Activated CD8-positive, alpha-beta T cell treated with anti-CD3 and anti-CD28 coated beads for 36 hours (primary cell): ENCODE results near the gene RASGRP2. TPM values are rescaled to one million over a fixed set of nuclear protein-coding genes. Genes with fewer than 3 reads are reported as not detected.

Experiments used
- ATAC-seq: fragments of 200-7000 bp; cut with Tn5 transposase; one replicate; pipeline ENCODE4 v1.10.0; 2021; ENCODE audit warnings: mild to moderate bottlenecking, moderate library complexity
- CTCF ChIA-PET: fragments of 350-600 bp; sonication (Branson Sonifier 250); formaldehyde crosslinking; loops from one replicate; lab custom pipeline; 2021; ENCODE audit warnings: antibody characterized with exemption; lab: Charles Lee
- POLR2A ChIA-PET: fragments of 350-600 bp; sonication (Branson Sonifier 250); formaldehyde crosslinking; loops from one replicate; lab custom pipeline; 2021; ENCODE audit warnings: antibody characterized with exemption; lab: Charles Lee
- DNase-seq: peaks from one replicate; pipeline ENCODE4 v3.0.0-alpha.2; 2020
- H3K27ac Mint-ChIP-seq: one replicate; pipeline ENCODE4 v1.8.0; 2021; ENCODE audit warnings: mild to moderate bottlenecking, mixed read lengths
- H3K27me3 Mint-ChIP-seq: one replicate; pipeline ENCODE4 v1.8.0; 2021; ENCODE audit warnings: mixed read lengths
- H3K36me3 Mint-ChIP-seq: one replicate; pipeline ENCODE4 v1.8.0; 2021; ENCODE audit warnings: low read depth, mixed read lengths
- H3K4me1 Mint-ChIP-seq: one replicate; pipeline ENCODE4 v1.8.0; 2021; ENCODE audit warnings: low read depth, mixed read lengths
- H3K4me3 Mint-ChIP-seq: one replicate; pipeline ENCODE4 v1.8.0; 2021; ENCODE audit warnings: mild to moderate bottlenecking, moderate library complexity, mixed read lengths
- H3K9me3 Mint-ChIP-seq: one replicate; pipeline ENCODE4 v1.8.0; 2021; ENCODE audit warnings: mixed read lengths
- intact Hi-C: fragments of 100-400 bp; cut with micrococcal nuclease; formaldehyde crosslinking; loops from one replicate; pipeline ENCODE4 v1.10.0; 2022
- total RNA-seq, 2 experiments: library from RNA; stranded (reverse); gene quantifications; one replicate each; pipeline ENCODE4 v1.2.3, GENCODE V29; 2021
- TF ChIP-seq, protein P1 (sequence below): fragments of 200-600 bp; IDR thresholded peaks from one replicate; pipeline ENCODE4 v1.8.0; 2022; ENCODE audit warnings: antibody characterized with exemption, mild to moderate bottlenecking

Gene RASGRP2
- total RNA-seq, 2 experiments from 2014 or later, result 7.8 to 8.2 TPM

DNA sequence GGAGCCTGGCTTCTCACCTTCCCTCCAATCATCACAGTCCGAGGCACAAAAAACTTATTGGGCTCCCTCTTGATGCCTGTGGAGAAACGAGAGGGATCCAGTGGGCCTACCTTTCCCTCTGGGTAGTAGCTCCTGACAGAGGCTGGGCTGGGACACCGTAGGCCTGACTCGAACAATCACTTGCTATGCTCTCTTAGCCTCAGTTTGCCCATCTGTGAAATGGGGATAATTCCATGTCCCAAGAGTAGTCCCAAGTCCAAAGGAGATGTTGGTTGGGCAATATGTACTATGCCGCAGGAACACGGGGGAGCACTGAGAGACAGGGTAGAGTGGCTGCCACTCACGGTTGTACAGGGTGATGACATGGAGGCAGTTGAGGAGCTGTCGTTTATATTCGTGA lies 7.6 kb upstream of the RASGRP2 start:
- POLR2A ChIA-PET, result interaction anchor here (16.1 kb wide), 1 partner anchor 16 kb away, joined by 331 read pairs; the partner anchor contains the start of genes PYGM and SF1
- TF ChIP-seq, protein P1, sequence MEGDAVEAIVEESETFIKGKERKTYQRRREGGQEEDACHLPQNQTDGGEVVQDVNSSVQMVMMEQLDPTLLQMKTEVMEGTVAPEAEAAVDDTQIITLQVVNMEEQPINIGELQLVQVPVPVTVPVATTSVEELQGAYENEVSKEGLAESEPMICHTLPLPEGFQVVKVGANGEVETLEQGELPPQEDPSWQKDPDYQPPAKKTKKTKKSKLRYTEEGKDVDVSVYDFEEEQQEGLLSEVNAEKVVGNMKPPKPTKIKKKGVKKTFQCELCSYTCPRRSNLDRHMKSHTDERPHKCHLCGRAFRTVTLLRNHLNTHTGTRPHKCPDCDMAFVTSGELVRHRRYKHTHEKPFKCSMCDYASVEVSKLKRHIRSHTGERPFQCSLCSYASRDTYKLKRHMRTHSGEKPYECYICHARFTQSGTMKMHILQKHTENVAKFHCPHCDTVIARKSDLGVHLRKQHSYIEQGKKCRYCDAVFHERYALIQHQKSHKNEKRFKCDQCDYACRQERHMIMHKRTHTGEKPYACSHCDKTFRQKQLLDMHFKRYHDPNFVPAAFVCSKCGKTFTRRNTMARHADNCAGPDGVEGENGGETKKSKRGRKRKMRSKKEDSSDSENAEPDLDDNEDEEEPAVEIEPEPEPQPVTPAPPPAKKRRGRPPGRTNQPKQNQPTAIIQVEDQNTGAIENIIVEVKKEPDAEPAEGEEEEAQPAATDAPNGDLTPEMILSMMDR, result no peak
- no peak for ATAC-seq
- H3K4me3 Mint-ChIP-seq, result no peak overlapping the region
- peaks cover 10% of the 10 kb centered on the region for H3K36me3 Mint-ChIP-seq
- H3K4me1 Mint-ChIP-seq, result peaks cover 10% of the 10 kb centered on the region
- intact Hi-C loops, result no loop called here
- H3K27me3 Mint-ChIP-seq, result no peaks in the 10 kb centered on the region
- CTCF ChIA-PET, result interaction anchor here (1.0 to 1.4 kb wide), 2 partner anchors 17 to 23 kb away, joined by 3 read pairs; no protein-coding TSS in a partner anchor
- no peak for DNase-seq
- no peak overlapping the region for H3K27ac Mint-ChIP-seq
- H3K9me3 Mint-ChIP-seq, result no peaks in the 10 kb centered on the region

DNA sequence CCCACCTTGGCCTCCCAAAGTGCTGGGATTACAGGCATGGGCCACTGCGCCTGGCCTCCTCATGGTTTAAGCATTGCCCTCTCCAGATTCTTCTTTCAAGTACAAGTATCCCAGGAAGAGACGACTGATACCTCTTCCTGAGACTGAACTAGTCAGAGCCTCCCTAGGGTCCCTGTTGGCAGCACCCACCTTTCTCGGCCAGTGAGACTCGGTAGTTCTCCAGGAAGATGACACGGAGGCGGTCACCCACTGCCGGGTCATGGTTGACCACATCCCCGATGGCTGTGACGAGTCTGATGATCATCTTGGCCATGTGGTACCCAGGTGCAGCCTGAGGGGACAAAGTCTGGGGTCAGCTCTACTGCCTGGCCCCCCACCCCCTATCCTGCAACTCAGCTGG lies 7.2 kb upstream of the RASGRP2 start:
- no peaks in the 10 kb centered on the region for H3K27me3 Mint-ChIP-seq
- ATAC-seq (no peak), DNase-seq (no peak)
- CTCF ChIA-PET, result interaction anchor here (1.0 to 1.4 kb wide), 2 partner anchors 17 to 24 kb away, joined by 3 read pairs; no protein-coding TSS in a partner anchor
- H3K4me3 Mint-ChIP-seq, result no peak overlapping the region
- peaks cover 10% of the 10 kb centered on the region for H3K4me1 Mint-ChIP-seq
- H3K27ac Mint-ChIP-seq, result no peak overlapping the region
- no peaks in the 10 kb centered on the region for H3K9me3 Mint-ChIP-seq
- POLR2A ChIA-PET, result interaction anchor here (16.1 kb wide), 1 partner anchor 16 kb away, joined by 331 read pairs; the partner anchor contains the start of genes PYGM and SF1
- TF ChIP-seq, protein P1, result no peak
- H3K36me3 Mint-ChIP-seq, result peaks cover 10% of the 10 kb centered on the region
- intact Hi-C loops, result no loop called here

DNA sequence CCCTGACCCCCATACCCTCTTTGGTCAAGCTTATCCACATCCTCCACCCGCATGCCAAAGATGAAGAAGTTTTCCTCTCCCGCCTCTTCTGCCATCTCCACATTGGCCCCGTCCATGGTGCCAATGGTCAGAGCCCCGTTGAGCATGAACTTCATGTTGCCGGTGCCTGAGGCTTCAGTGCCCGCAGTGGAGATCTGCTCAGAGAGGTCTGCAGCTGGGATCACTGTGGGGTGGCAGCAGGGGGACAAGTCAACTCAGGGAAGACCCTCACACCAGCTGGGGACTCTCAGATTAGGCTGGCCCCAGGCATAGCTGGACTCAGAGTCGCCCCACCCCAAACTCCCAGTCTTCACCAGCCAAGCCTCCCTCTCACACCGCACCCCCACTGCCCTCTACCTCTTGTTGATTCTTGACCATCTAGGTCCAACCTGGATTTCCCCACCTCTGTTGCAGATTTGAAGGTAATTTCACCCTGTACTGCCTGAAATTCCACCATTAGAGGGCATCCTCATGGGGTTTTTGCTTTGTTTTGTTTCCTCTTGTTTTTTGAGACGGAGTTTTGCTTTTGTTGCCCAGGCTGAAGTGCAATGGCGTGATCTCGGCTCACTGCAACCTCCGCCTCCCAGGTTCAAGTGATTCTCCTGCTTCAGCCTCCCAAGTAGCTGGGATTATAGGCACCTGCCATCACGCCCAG lies 6.6 kb upstream of the RASGRP2 start:
- no peak for DNase-seq
- Mint-ChIP-seq H3K36me3 (peaks cover 10% of the 10 kb centered on the region), H3K4me3 (no peak overlapping the region), H3K4me1 (peaks cover 10% of the 10 kb centered on the region), H3K9me3 (no peaks in the 10 kb centered on the region), H3K27ac (no peak overlapping the region), H3K27me3 (no peaks in the 10 kb centered on the region)
- POLR2A ChIA-PET, result interaction anchor here (16.1 kb wide), 1 partner anchor 17 kb away, joined by 331 read pairs; the partner anchor contains the start of genes PYGM and SF1
- CTCF ChIA-PET, result interaction anchor here (0.9 to 1.4 kb wide), 3 partner anchors 18 to 29 kb away, joined by 3 read pairs; no protein-coding TSS in a partner anchor
- intact Hi-C loops, result no loop called here
- TF ChIP-seq, protein P1, result no peak
- no peak for ATAC-seq

DNA sequence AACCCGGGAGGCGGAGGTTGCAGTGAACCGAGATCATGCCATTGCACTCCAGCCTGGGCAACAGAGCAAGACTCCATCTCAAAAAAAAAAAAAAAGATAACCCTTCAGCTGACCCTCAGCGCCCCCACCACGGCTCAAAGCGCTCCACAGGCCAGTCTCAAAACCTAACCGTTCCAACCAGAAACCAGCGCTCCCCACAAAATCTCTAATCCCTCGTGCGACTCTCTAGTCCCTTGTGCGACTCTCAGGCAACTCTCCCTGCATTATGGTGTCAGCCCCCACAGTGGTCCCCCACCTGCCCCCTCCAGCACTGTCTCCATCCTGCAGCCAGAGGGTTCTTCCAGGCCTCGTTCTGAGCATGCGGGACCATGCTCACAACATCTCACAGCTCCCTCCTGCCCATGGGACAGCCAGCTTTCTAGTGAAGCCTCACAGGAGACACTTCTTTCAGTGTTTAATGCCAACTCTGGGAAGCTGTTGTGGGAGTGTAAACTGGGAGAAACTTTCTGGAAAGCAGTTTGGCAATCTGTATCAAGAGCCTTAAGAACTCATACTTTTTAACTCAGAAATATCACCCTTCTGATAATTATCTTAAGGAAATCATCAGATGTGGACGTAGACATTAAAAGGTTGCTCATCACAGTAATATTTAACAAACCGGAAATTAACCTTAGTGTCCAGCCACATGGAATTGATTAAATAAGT lies 4.2 kb upstream of the RASGRP2 start:
- ATAC-seq (no peak), DNase-seq (no peak)
- H3K4me1 Mint-ChIP-seq, result peaks cover 23% of the 10 kb centered on the region
- intact Hi-C loops, result loop anchor here (10.0 kb wide), 1 partner anchor 63 kb away; no protein-coding TSS in a partner anchor
- no peak overlapping the region for H3K4me3 Mint-ChIP-seq
- POLR2A ChIA-PET, result interaction anchor here (1.2 to 16.1 kb wide), 2 partner anchors 19 to 536 kb away, joined by 4 to 331 read pairs; partner anchors contain the start of genes PYGM and SF1
- TF ChIP-seq, protein P1, result no peak
- H3K27me3 Mint-ChIP-seq, result no peaks in the 10 kb centered on the region
- CTCF ChIA-PET, result interaction anchor here (1.2 to 6.8 kb wide), 6 partner anchors 14 to 59 kb away, joined by 3 to 45 read pairs (median 8); no protein-coding TSS in a partner anchor
- no peaks in the 10 kb centered on the region for H3K9me3 Mint-ChIP-seq
- H3K27ac Mint-ChIP-seq, result no peak overlapping the region
- H3K36me3 Mint-ChIP-seq, result peaks cover 10% of the 10 kb centered on the region
